Activated naive CD8-positive, alpha-beta T cell treated with anti-CD3 and anti-CD28 coated beads, Interleukin-2, amount 10 ng/mL, durations not matched to agents 7 days and 5 days (primary cell): ENCODE measurements around the gene FBXW5. TPM values are rescaled to one million over a fixed set of nuclear protein-coding genes. Genes with fewer than 3 reads are reported as not detected.

Source experiments
- ATAC-seq: fragments of 150-1000 bp; cut with Tn5 transposase; one replicate; pipeline ENCODE4 v1.10.0; 2021; ENCODE audit warnings: low read depth, moderate library complexity
- POLR2A ChIA-PET: fragments of 350-600 bp; sonication (Branson Sonifier 250); formaldehyde crosslinking; loops from one replicate; lab custom pipeline; 2021; ENCODE audit warnings: antibody characterized with exemption; lab: Charles Lee
- DNase-seq: peaks from one replicate; pipeline ENCODE4 v3.0.0; 2021
- H3K27ac Mint-ChIP-seq: one replicate; pipeline ENCODE4 v1.8.0; 2022; ENCODE audit warnings: mild to moderate bottlenecking, mixed read lengths
- H3K27me3 Mint-ChIP-seq: one replicate; pipeline ENCODE4 v1.8.0; 2022; ENCODE audit warnings: mild to moderate bottlenecking, moderate library complexity, mixed read lengths
- H3K36me3 Mint-ChIP-seq: one replicate; pipeline ENCODE4 v1.8.0; 2021; ENCODE audit warnings: mild to moderate bottlenecking, mixed read lengths
- H3K4me1 Mint-ChIP-seq: one replicate; pipeline ENCODE4 v1.8.0; 2021; ENCODE audit warnings: mixed read lengths
- H3K4me3 Mint-ChIP-seq: one replicate; pipeline ENCODE4 v1.8.0; 2022; ENCODE audit warnings: mild to moderate bottlenecking, moderate library complexity, mixed read lengths
- H3K9me3 Mint-ChIP-seq: one replicate; pipeline ENCODE4 v1.8.0; 2021; ENCODE audit warnings: mixed read lengths
- total RNA-seq, 2 experiments: library from RNA; stranded (reverse); gene quantifications; one replicate each; pipeline ENCODE4 v1.2.3, GENCODE V29; 2021

Gene FBXW5
- total RNA-seq, 2 experiments from 2014 or later, result 103 to 104 TPM

GRCh38 chr9:136947028-136947891 is 2.7 kb upstream of the FBXW5 start:
- Mint-ChIP-seq H3K36me3 (no peaks in the 10 kb centered on the region), H3K27me3 (no peaks in the 10 kb centered on the region), H3K4me3 (no peak overlapping the region), H3K9me3 (no peaks in the 10 kb centered on the region), H3K4me1 (peaks cover 4% of the 10 kb centered on the region), H3K27ac (peak overlapping the region; percentile 21)
- ATAC-seq, result no peak
- no peak for DNase-seq
- POLR2A ChIA-PET, result interaction anchor here (0.9 to 1.5 kb wide), 8 partner anchors 28 to 139 kb away, joined by 3 to 15 read pairs (median 4); partner anchors contain the start of genes CLIC3, MAN1B1 and TRAF2

GRCh38 chr9:136946228-136947027 is 1.9 kb upstream of the FBXW5 start:
- no peaks in the 10 kb centered on the region for H3K27me3 Mint-ChIP-seq
- H3K9me3 Mint-ChIP-seq, result no peaks in the 10 kb centered on the region
- ATAC-seq (no peak), DNase-seq (no peak)
- POLR2A ChIA-PET, result no interaction called here
- H3K4me1 Mint-ChIP-seq, result peaks cover 4% of the 10 kb centered on the region
- peaks cover 3% of the 10 kb centered on the region for H3K36me3 Mint-ChIP-seq
- no peak overlapping the region for H3K27ac Mint-ChIP-seq
- H3K4me3 Mint-ChIP-seq, result no peak overlapping the region

GRCh38 chr9:136945333-136946227 is 1.0 kb upstream of the FBXW5 start:
- POLR2A ChIA-PET, result interaction anchor here (0.6 to 2.1 kb wide), 3 partner anchors 17 to 51 kb away, joined by 3 to 8 read pairs (median 4); partner anchors contain the start of gene CLIC3
- no peak for DNase-seq
- Mint-ChIP-seq H3K9me3 (no peaks in the 10 kb centered on the region), H3K4me3 (no peak overlapping the region), H3K27ac (peak overlapping the region; percentile 86), H3K36me3 (peaks cover 3% of the 10 kb centered on the region), H3K27me3 (no peaks in the 10 kb centered on the region), H3K4me1 (peaks cover 4% of the 10 kb centered on the region)
- ATAC-seq, result no peak

GRCh38 chr9:136944212-136944518 is 373 bp downstream of the FBXW5 start:
- DNase-seq, result no peak
- peaks cover 4% of the 10 kb centered on the region for H3K4me1 Mint-ChIP-seq
- peak overlapping the region; percentile 82 for H3K4me3 Mint-ChIP-seq
- H3K36me3 Mint-ChIP-seq, result peaks cover 3% of the 10 kb centered on the region
- no peaks in the 10 kb centered on the region for H3K27me3 Mint-ChIP-seq
- no peaks in the 10 kb centered on the region for H3K9me3 Mint-ChIP-seq
- POLR2A ChIA-PET, result interaction anchor here (0.7 to 2.1 kb wide), 9 partner anchors 31 to 137 kb away, joined by 3 to 12 read pairs (median 6); partner anchors contain the start of genes AJM1, PAXX and RABL6
- peak; percentile 57 for ATAC-seq
- H3K27ac Mint-ChIP-seq, result no peak overlapping the region

- POLR2A ChIA-PET, result interaction anchor here (1.0 to 2.1 kb wide), 8 partner anchors 32 to 136 kb away, joined by 3 to 12 read pairs (median 6); partner anchors contain the start of genes AJM1, PAXX and RABL6
- no peak for DNase-seq
- ATAC-seq, result peak; percentile 17
- Mint-ChIP-seq H3K36me3 (peaks cover 5% of the 10 kb centered on the region), H3K4me1 (peaks cover 6% of the 10 kb centered on the region), H3K4me3 (peak overlapping the region; percentile 82), H3K27me3 (no peaks in the 10 kb centered on the region), H3K27ac (peak overlapping the region; percentile 76), H3K9me3 (no peaks in the 10 kb centered on the region)
Observed at GRCh38 chr9:136943291-136944211, 987 bp downstream of the FBXW5 start.

GRCh38 chr9:136942881-136943230 is 1.7 kb downstream of the FBXW5 start:
- ATAC-seq (no peak), DNase-seq (no peak)
- H3K4me1 Mint-ChIP-seq, result peaks cover 4% of the 10 kb centered on the region
- peak overlapping the region; percentile 64 for H3K4me3 Mint-ChIP-seq
- H3K36me3 Mint-ChIP-seq, result peaks cover 7% of the 10 kb centered on the region
- no peak overlapping the region for H3K27ac Mint-ChIP-seq
- no peaks in the 10 kb centered on the region for H3K9me3 Mint-ChIP-seq
- H3K27me3 Mint-ChIP-seq, result no peaks in the 10 kb centered on the region
- POLR2A ChIA-PET, result interaction anchor here (2.1 kb wide), 1 partner anchor 61 kb away, joined by 8 read pairs; no protein-coding TSS in a partner anchor

GRCh38 chr9:136942112-136942880 is 2.2 kb downstream of the FBXW5 start:
- H3K27me3 Mint-ChIP-seq, result no peaks in the 10 kb centered on the region
- DNase-seq (no peak), ATAC-seq (no peak)
- H3K36me3 Mint-ChIP-seq, result peaks cover 9% of the 10 kb centered on the region
- H3K4me1 Mint-ChIP-seq, result peaks cover 4% of the 10 kb centered on the region
- POLR2A ChIA-PET, result no interaction called here
- no peaks in the 10 kb centered on the region for H3K9me3 Mint-ChIP-seq
- no peak overlapping the region for H3K27ac Mint-ChIP-seq
- H3K4me3 Mint-ChIP-seq, result peak overlapping the region; percentile 28

- H3K9me3 Mint-ChIP-seq, result no peaks in the 10 kb centered on the region
- POLR2A ChIA-PET, result interaction anchor here (1.1 kb wide), 1 partner anchor 134 kb away, joined by 3 read pairs; the partner anchor contains the start of gene RABL6
- H3K36me3 Mint-ChIP-seq, result peaks cover 10% of the 10 kb centered on the region
- no peaks in the 10 kb centered on the region for H3K27me3 Mint-ChIP-seq
- H3K4me1 Mint-ChIP-seq, result peaks cover 4% of the 10 kb centered on the region
- ATAC-seq (no peak), DNase-seq (no peak)
- no peak overlapping the region for H3K4me3 Mint-ChIP-seq
- H3K27ac Mint-ChIP-seq, result no peak overlapping the region
Observed at GRCh38 chr9:136941231-136942111, 3.1 kb downstream of the FBXW5 start.

- H3K4me3 Mint-ChIP-seq, result no peak overlapping the region
Observed at GRCh38 chr9:136940526-136941230, 3.9 kb downstream of the FBXW5 start.

GRCh38 chr9:136939996-136940525 is 4.5 kb downstream of the FBXW5 start:
- peaks cover 4% of the 10 kb centered on the region for H3K4me1 Mint-ChIP-seq
- H3K27me3 Mint-ChIP-seq, result no peaks in the 10 kb centered on the region
- no peak overlapping the region for H3K27ac Mint-ChIP-seq
- DNase-seq (no peak), ATAC-seq (no peak)
- peaks cover 10% of the 10 kb centered on the region for H3K36me3 Mint-ChIP-seq
- no peak overlapping the region for H3K4me3 Mint-ChIP-seq
- no peaks in the 10 kb centered on the region for H3K9me3 Mint-ChIP-seq
- POLR2A ChIA-PET, result no interaction called here

More at GRCh38 chr9:136940526-136941230, 3.9 kb downstream of the FBXW5 start:
- H3K27me3 Mint-ChIP-seq, result no peaks in the 10 kb centered on the region
- H3K9me3 Mint-ChIP-seq, result no peaks in the 10 kb centered on the region
- peaks cover 10% of the 10 kb centered on the region for H3K36me3 Mint-ChIP-seq
- no peak for DNase-seq
- peaks cover 4% of the 10 kb centered on the region for H3K4me1 Mint-ChIP-seq
- H3K27ac Mint-ChIP-seq, result no peak overlapping the region
- POLR2A ChIA-PET, result interaction anchor here (1.1 kb wide), 1 partner anchor 133 kb away, joined by 3 read pairs; the partner anchor contains the start of gene RABL6
- ATAC-seq, result no peak
